A549 (cell line): ENCODE measurements around the gene AP3D1. TPM values are rescaled to one million over a fixed set of nuclear protein-coding genes. Genes with fewer than 3 reads are reported as not detected.

Experiments used
- ATAC-seq, 2 experiments: fragments of 200-7000 bp in 1 of 2; fragments of >200 bp in 1 of 2; cut with Nextera tagmentation in 1 of 2; cut with Tn5 transposase in 1 of 2; 3 replicates each; pipeline versions ENCODE4 v1.8.0 to v1.9.1; 2018 to 2020; ENCODE audit warnings: mild to moderate bottlenecking in 1 of 2, moderate library complexity in 1 of 2
- CTCF ChIA-PET: fragments of 300-600 bp; sonication (Branson Sonifier 250); formaldehyde crosslinking; extraction: SDS; loops from one replicate; lab custom pipeline; 2021; ENCODE audit warnings: antibody characterized with exemption, inconsistent platforms; lab: Yijun Ruan, JAX
- POLR2A ChIA-PET: fragments of 350-600 bp; formaldehyde crosslinking; extraction: SDS; loops from one replicate; lab custom pipeline; 2021; ENCODE audit warnings: antibody characterized with exemption, inconsistent platforms; lab: Yijun Ruan, JAX
- DNase-seq, 2 experiments: peaks; one replicate each; pipeline versions ENCODE4 v3.0.0 to v3.0.0-alpha.2; 2011 to 2016; ENCODE audit warnings: low read depth in 1 of 2, low spot score in 1 of 2
- FAIRE-seq: peaks from 2 replicates; lab custom pipeline; 2011; peaks lifted over from hg19 to GRCh38; lab: Jason Lieb, UNC
- H3K27ac ChIP-seq, 2 experiments: fragments of >200 bp; sonication (Bioruptor Twin); formaldehyde crosslinking; 3 replicates each; pipeline ENCODE4 v1.5.1; 2016 to 2017
- H3K4me1 ChIP-seq: fragments of >200 bp; sonication (Bioruptor Twin); formaldehyde crosslinking; 3 replicates; pipeline ENCODE4 v1.6.1; 2016
- H3K4me2 ChIP-seq: fragments of >200 bp; sonication (Bioruptor Twin); formaldehyde crosslinking; 3 replicates; pipeline ENCODE4 v1.6.1; 2016
- H3K4me3 ChIP-seq: fragments of >200 bp; sonication (Bioruptor Twin); formaldehyde crosslinking; 3 replicates; pipeline ENCODE4 v1.5.1; 2016
- H3K9me3 ChIP-seq: fragments of >200 bp; sonication (Bioruptor Twin); formaldehyde crosslinking; 3 replicates; pipeline ENCODE4 v1.6.1; 2016
- BHLHE40 ChIP-seq: IDR thresholded peaks from 2 replicates; pipeline ENCODE4 v1.6.1; 2012; ENCODE audit warnings: low read depth, low read length, inconsistent platforms
- CBX2 ChIP-seq: fragments of 200-600 bp; sonication (generic); IDR thresholded peaks from 2 replicates; pipeline ENCODE4 v1.6.1; 2016; ENCODE audit warnings: low read depth, mild to moderate bottlenecking, borderline replicate concordance
- CBX8 ChIP-seq: fragments of 200-600 bp; sonication (generic); IDR thresholded peaks from 2 replicates; pipeline ENCODE4 v1.6.1; 2016
- FOSB ChIP-seq: fragments of 250-450 bp; sonication (Bioruptor Pico); IDR thresholded peaks from 2 replicates; pipeline ENCODE4 v1.5.0; 2020; ENCODE audit warnings: mild to moderate bottlenecking, moderate library complexity
- FOSL2 ChIP-seq, 2 experiments: fragments of 450-650 bp in 1 of 2; fragments of >200 bp in 1 of 2; sonication (Bioruptor Twin) in 1 of 2; formaldehyde crosslinking; IDR thresholded peaks; 2 replicates each; pipeline versions ENCODE4 v1.5.0 to v1.6.1; 2016 to 2020; ENCODE audit warnings: mild to moderate bottlenecking in 1 of 2, moderate library complexity in 1 of 2
- HOXB13 ChIP-seq: fragments of 250-450 bp; sonication (Bioruptor Pico); IDR thresholded peaks from 2 replicates; pipeline ENCODE4 v1.5.0; 2020; ENCODE audit warnings: low read depth, mild to moderate bottlenecking, moderate library complexity
- JUNB ChIP-seq: fragments of >200 bp; sonication (Bioruptor Twin); formaldehyde crosslinking; IDR thresholded peaks from 2 replicates; pipeline ENCODE4 v1.6.1; 2016
- MYC ChIP-seq: IDR thresholded peaks from 2 replicates; pipeline ENCODE4 v1.6.1; 2012; ENCODE audit warnings: mild to moderate bottlenecking, inconsistent platforms, low read length, improper control_type of control experiment, borderline replicate concordance
- NPAS2 ChIP-seq: fragments of 250-450 bp; sonication (Bioruptor Pico); IDR thresholded peaks from 2 replicates; pipeline ENCODE4 v1.8.0; 2022; ENCODE audit warnings: mild to moderate bottlenecking, moderate library complexity, borderline replicate concordance
- NR3C1 ChIP-seq: fragments of >200 bp; sonication (Bioruptor Twin); formaldehyde crosslinking; IDR thresholded peaks from 3 replicates; pipeline ENCODE4 v1.6.1; 2017
- PHF8 ChIP-seq: fragments of 200-600 bp; sonication (generic); IDR thresholded peaks from 2 replicates; pipeline ENCODE4 v1.6.1; 2016; ENCODE audit warnings: low read depth, mild to moderate bottlenecking, antibody characterized with exemption, moderate library complexity, borderline replicate concordance
- POLR2A ChIP-seq: IDR thresholded peaks from 2 replicates; pipeline ENCODE4 v1.6.1; 2012; ENCODE audit warnings: mild to moderate bottlenecking, low read length
- POLR2AphosphoS2 ChIP-seq: conservative IDR thresholded peaks from 2 replicates; pipeline ENCODE4 v1.6.1; 2012; ENCODE audit warnings: low read length, improper control_type of control experiment, inconsistent platforms
- SMC3 ChIP-seq: fragments of >200 bp; sonication (Bioruptor Twin); formaldehyde crosslinking; IDR thresholded peaks from 3 replicates; pipeline ENCODE4 v1.6.1; 2018; ENCODE audit warnings: inconsistent platforms
- SREBF2 ChIP-seq: fragments of 450-650 bp; IDR thresholded peaks from 2 replicates; pipeline ENCODE4 v1.6.1; 2014; ENCODE audit warnings: mild to moderate bottlenecking, moderate library complexity
- TFCP2L1 ChIP-seq: fragments of 250-450 bp; sonication (Bioruptor Pico); IDR thresholded peaks from 2 replicates; pipeline ENCODE4 v1.5.0; 2021; ENCODE audit warnings: mild to moderate bottlenecking
- TP53 ChIP-seq: fragments of 250-450 bp; sonication (Bioruptor Pico); IDR thresholded peaks from 2 replicates; pipeline ENCODE4 v1.5.0; 2021; ENCODE audit warnings: mild to moderate bottlenecking, moderate library complexity
- ZNF302 ChIP-seq: fragments of 250-450 bp; sonication (Bioruptor Pico); IDR thresholded peaks from 2 replicates; pipeline ENCODE4 v1.9.0; 2021; ENCODE audit warnings: inconsistent platforms, mild to moderate bottlenecking, moderate library complexity
- ZSCAN20 ChIP-seq: fragments of 250-450 bp; sonication (Bioruptor Pico); IDR thresholded peaks from 2 replicates; pipeline ENCODE4 v1.8.0; 2022; ENCODE audit warnings: mild to moderate bottlenecking, moderate library complexity
- WGBS: methylation state at CpG from one replicate; pipeline ENCODE4 v1.1.6; 2017; ENCODE audit errors: missing lambda C conversion rate; 5-methylcytosine and 5-hydroxymethylcytosine counted together
- polyA plus RNA-seq, 4 experiments: library from polyadenylated mRNA; depleted of rRNA in 3 of 4; stranded (reverse); fragments of >200 nt; fragmentation: RNase III in 1 of 4; extraction: RNeasy Plus Mini Kit Qiagen cat#74134 plus additional on column Dnase treatment in 1 of 4; gene quantifications; 2 replicates in 3 of 4; 3 replicates in 1 of 4; pipeline ENCODE4 v1.2.3, GENCODE V29; 2011 to 2017
- TF ChIP-seq, protein P1 (sequence below): IDR thresholded peaks from 2 replicates; pipeline ENCODE4 v1.6.1; 2012
- TF ChIP-seq, protein P2 (sequence below): fragments of >200 bp; sonication (Bioruptor Twin); formaldehyde crosslinking; IDR thresholded peaks from 2 replicates; pipeline ENCODE4 v1.6.1; 2016

The AP3D1 gene
- polyA plus RNA-seq, 2 of the 4 experiments (the other 2 are of a cell fraction), result 44.4 to 66.9 TPM

DNA sequence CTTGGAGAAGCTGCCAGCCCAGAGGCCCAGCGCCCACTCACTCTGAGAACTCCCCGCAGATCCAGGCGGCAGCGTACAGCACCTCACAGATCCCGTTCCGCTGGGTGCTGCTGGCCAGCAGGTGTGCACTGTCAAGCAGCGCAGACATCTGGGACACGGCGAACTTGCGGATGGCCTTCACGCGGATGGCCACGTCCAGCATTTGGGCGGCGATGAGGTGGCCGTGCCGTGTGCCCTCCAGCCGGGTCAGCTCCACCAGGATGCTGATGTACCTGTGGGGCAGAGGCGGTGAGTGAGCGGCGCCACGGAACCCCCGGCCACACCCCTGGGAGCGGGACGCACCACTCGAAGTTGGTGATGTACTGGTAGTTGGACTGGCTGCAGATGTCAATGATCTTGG is 30.5 kb downstream of the AP3D1 start:
- Histone ChIP-seq H3K4me3 (no peak overlapping the region), H3K4me1 (no peaks in the 10 kb centered on the region), H3K4me2 (no peak overlapping the region), H3K27ac (no peak overlapping the region), H3K9me3 (no peaks in the 10 kb centered on the region)
- FAIRE-seq, result no peak
- no peak for ATAC-seq
- ChIA-PET POLR2A (no interaction called here), CTCF (no interaction called here)
- DNase-seq, result no peak
- TF ChIP-seq FOSL2 (IDR thresholded peaks at IDR 0.05) (no peak), FOSL2 (CRISPR knock-in tag; IDR thresholded peaks at IDR 0.05) (no peak), BHLHE40 (no peak), MYC (no peak), JUNB (no peak), NR3C1 (no peak), ZSCAN20 (no peak)
- no CpG with 5 or more reads among the region's 26 CpGs for WGBS

- ChIA-PET POLR2A (no interaction called here), CTCF (no interaction called here)
- no peaks in the 10 kb centered on the region for H3K9me3 ChIP-seq
- 94% methylated on average over 22 of the region's 31 CpGs for WGBS
- DNase-seq (no peak), ATAC-seq (no peak), FAIRE-seq (no peak)
- H3K27ac ChIP-seq, result no peak overlapping the region
- TF ChIP-seq, protein P1, sequence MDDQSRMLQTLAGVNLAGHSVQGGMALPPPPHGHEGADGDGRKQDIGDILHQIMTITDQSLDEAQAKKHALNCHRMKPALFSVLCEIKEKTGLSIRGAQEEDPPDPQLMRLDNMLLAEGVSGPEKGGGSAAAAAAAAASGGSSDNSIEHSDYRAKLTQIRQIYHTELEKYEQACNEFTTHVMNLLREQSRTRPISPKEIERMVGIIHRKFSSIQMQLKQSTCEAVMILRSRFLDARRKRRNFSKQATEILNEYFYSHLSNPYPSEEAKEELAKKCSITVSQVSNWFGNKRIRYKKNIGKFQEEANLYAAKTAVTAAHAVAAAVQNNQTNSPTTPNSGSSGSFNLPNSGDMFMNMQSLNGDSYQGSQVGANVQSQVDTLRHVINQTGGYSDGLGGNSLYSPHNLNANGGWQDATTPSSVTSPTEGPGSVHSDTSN, result no peak
- TF ChIP-seq TFCP2L1 (CRISPR knock-in tag) (no peak), FOSB (CRISPR knock-in tag) (no peak), JUNB (no peak), NPAS2 (CRISPR knock-in tag) (no peak), CBX2 (no peak), PHF8 (no peak), ZNF302 (CRISPR knock-in tag) (no peak), POLR2AphosphoS2 (no peak), SREBF2 (no peak), SMC3 (no peak)
- TF ChIP-seq, protein P2, sequence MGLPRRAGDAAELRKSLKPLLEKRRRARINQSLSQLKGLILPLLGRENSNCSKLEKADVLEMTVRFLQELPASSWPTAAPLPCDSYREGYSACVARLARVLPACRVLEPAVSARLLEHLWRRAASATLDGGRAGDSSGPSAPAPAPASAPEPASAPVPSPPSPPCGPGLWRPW, result no peak
- H3K4me2 ChIP-seq, result no peak overlapping the region
- no peaks in the 10 kb centered on the region for H3K4me1 ChIP-seq
- no peak overlapping the region for H3K4me3 ChIP-seq
These were observed 31.2 kb downstream of the AP3D1 start for GRCh38 chr19:2119921-2120785.

DNA sequence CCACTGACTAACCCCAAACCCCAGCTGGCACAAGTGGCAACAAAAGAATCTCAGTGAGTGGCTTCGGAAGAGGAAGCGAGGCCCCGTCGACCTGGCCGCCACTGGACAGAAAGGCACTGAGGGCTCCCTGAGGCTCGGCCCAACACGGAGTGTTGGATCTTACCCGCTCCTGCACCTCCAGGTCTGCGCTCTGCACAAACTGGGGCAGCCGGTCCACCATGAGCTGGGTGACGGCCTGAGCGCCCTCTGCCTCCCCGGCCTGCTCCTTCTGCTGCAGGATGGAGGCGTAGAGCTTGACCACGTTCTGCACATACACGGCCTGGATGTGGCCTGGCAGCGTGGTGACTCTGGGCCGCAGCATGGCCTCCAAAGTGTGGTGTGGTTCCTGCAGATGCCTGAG is 32.9 kb downstream of the AP3D1 start:
- H3K4me2 ChIP-seq, result no peak overlapping the region
- TF ChIP-seq TP53 (CRISPR knock-in tag) (no peak), POLR2A (no peak), CBX8 (no peak), HOXB13 (CRISPR knock-in tag) (no peak)
- ATAC-seq (no peak), FAIRE-seq (no peak), DNase-seq (no peak)
- no peaks in the 10 kb centered on the region for H3K9me3 ChIP-seq
- 96% methylated on average over 10 of the region's 18 CpGs for WGBS
- no peak overlapping the region for H3K4me3 ChIP-seq
- no peaks in the 10 kb centered on the region for H3K4me1 ChIP-seq
- H3K27ac ChIP-seq, result no peak overlapping the region
- ChIA-PET CTCF (no interaction called here), POLR2A (no interaction called here)
